HG03521 (cell line): ENCODE results near the gene WBP1.
"Not testable (repeated sequence)": the region's sequence is repeated elsewhere in the genome, so short reads cannot be mapped to it uniquely, and the experiment has no call there.

Experiments
- ATAC-seq: cut with Tn5 transposase; IDR thresholded peaks from one replicate; pipeline ENCODE4 v1.9.1; 2021; ENCODE audit warnings: mild to moderate bottlenecking, moderate library complexity; ENCODE audit not compliant: unreplicated experiment

The WBP1 gene

GRCh38 chr2:74448771-74449170, 9.5 kb upstream of the WBP1 start:
- no peak for ATAC-seq

GRCh38 chr2:74450570-74451190, 7.6 kb upstream of the WBP1 start:
- ATAC-seq = no peak

- ATAC-seq = peak; percentile 39
Measured at GRCh38 chr2:74454654-74455511, 3.4 kb upstream of the WBP1 start, which contains the start of gene INO80B. INO80B (plus strand) TSS chr2:74455087; CDS start chr2:74455117, 30 bp downstream.

DNA sequence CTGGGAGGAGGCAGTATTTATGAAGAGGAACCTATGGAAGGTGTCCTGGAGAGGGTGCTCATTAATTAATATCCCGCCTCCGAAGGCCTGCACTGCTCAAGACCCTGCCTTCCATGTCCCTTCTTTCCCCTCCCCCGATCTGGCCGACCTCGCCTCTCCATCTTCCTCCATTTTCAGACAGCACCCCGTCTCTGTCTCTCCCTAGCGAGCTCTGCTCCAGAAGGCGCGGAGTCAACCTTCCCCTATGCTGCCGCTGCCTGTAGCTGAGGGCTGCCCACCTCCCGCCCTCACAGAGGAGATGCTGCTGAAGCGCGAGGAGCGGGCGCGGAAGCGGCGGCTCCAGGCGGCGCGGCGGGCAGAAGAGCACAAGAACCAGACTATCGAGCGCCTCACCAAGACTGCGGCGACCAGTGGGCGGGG, 1.1 kb upstream of the WBP1 start:
- no peak for ATAC-seq

- peak; percentile 34 for ATAC-seq
Measured at GRCh38 chr2:74457549-74458131, 598 bp upstream of the WBP1 start.

GRCh38 chr2:74458938-74459363, 713 bp downstream of the WBP1 start:
- ATAC-seq = no peak

GRCh38 chr2:74459503-74460118, 1.4 kb downstream of the WBP1 start:
- not testable (repeated sequence) for ATAC-seq

DNA sequence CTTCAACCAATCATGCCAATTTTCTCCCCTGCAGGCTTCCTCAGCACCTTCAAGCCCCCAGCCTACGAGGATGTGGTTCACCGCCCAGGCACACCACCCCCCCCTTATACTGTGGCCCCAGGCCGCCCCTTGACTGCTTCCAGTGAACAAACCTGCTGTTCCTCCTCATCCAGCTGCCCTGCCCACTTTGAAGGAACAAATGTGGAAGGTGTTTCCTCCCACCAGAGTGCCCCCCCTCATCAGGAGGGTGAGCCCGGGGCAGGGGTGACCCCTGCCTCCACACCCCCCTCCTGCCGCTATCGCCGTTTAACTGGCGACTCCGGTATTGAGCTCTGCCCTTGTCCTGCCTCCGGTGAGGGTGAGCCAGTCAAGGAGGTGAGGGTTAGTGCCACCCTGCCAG, 1.9 kb downstream of the WBP1 start:
- ATAC-seq = not testable (repeated sequence)

- ATAC-seq = no peak
Measured at GRCh38 chr2:74461187-74462053, 3.2 kb downstream of the WBP1 start.

DNA sequence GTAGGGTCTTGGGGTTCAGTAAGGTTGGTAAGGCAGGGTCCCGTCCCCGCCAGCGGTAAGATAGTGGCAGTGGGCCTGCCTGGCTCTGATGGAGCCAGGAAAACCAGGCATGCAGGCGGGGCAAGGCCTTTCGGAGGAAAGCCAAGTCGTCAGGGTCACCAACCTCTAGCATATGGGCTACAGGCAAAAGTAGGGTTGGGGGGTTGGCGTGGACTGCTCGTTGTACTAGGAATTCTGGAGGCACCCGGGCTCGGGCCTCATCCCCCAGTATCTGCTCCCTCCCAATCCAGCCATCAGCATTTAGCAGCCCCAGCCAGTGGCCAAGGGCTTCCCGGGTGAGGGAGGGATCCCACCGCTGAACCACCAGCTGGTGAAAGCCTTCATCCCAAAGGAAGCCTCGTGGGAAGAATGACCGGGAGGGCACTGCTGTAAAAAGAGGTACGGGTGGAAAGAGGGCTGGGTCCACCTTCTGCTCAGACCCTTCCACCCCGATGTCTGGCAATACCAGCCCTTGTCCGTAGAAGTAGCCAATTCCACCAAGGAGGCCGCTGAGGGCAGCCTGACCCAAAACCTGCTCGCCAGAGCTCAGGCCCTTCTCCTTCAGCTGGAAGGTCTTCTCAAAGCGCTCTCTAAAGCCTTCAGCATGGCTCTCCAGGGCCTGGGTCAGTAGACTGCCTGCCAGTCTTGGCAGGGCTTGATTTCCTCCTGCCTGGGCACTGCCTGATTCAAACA, 4.0 kb downstream of the WBP1 start:
- no peak for ATAC-seq

DNA sequence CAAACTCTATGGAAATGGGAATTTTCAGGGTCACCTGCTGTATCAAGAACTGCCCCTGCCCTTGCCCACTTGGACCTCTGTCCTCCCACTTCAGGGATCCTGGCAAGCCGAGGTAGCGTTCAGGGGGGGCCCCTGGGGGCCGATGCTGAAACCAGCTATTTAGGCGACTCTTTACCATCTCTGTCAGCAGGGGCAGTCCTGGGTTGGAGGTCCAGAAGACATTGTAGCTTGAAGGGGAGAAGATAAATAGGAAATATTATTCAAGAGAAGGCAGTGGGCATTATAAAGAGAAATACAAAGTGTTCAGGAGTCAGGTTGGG, 4.5 kb downstream of the WBP1 start:
- no peak for ATAC-seq

DNA sequence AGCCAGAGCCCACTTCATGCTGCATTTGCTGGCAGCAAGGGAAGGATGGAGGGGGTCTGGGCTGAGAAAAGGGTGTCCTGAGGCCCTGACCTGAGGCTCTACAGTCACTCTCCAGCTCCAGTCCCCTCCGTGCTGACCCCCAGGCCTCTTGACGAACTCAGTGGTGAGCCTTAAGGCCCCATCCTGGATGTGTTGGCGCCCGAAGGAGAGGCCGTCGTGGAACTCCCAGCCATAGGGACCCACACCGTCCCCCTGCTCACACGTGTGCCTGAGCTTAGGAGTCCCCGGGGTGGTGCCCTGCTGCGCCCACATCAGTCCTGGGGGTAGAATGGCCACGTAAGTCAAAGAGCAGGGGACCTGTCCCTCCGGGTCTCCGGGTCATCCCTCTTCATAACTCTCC, 6.2 kb downstream of the WBP1 start:
- ATAC-seq = no peak

- ATAC-seq = not testable (repeated sequence)
Measured at GRCh38 chr2:74470742-74471141, 12.5 kb downstream of the WBP1 start.

GRCh38 chr2:74471332-74472065, 13.3 kb downstream of the WBP1 start:
- ATAC-seq = no peak

GRCh38 chr2:74472086-74472944, 14.1 kb downstream of the WBP1 start, which contains the start of gene MRPL53:
MRPL53 (minus strand) TSS chr2:74472680; CDS start chr2:74472660, 20 bp downstream.
- peak; percentile 82 for ATAC-seq

DNA sequence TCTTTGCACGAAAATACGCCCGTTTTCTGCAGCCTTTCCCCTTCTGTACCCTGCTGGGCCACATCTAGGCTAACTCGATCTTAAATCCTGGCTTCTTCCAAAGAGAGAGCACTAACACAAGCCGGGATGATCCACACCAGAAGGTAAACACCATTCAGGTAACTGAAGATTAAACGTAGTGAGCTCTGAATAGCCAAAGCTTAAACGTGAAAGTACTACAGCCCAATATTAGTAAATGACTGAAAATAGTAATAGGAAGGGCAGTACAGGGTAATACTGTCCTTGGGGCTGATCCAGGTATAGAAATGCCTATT, 14.7 kb downstream of the WBP1 start:
- ATAC-seq = no peak

GRCh38 chr2:74474481-74474880, 16.2 kb downstream of the WBP1 start:
- ATAC-seq = no peak

GRCh38 chr2:74474899-74475298, 16.7 kb downstream of the WBP1 start:
- no peak for ATAC-seq
